Calu3 (cell line): ENCODE data around the gene SDCCAG8. TPM values are rescaled to one million over a fixed set of nuclear protein-coding genes. Genes with fewer than 3 reads are reported as not detected.

Experiments used
- BruUV-seq: library from RNA; stranded (reverse); fragments of 400-500 nt; replicated peaks from 2 replicates; lab custom pipeline; 2021; lab: Mats Ljungman, UMichigan
- CTCF ChIA-PET: fragments of 300-600 bp; sonication (Branson Sonifier 250); formaldehyde crosslinking; loops from one replicate; lab custom pipeline; 2022; ENCODE audit warnings: antibody characterized with exemption; lab: Charles Lee
- DNase-seq: peaks from one replicate; pipeline ENCODE4 v3.0.0; 2022
- H3K27ac Mint-ChIP-seq: one replicate; pipeline ENCODE4 v1.8.0; 2022; ENCODE audit warnings: mixed read lengths; ENCODE audit not compliant: unreplicated experiment
- H3K27me3 Mint-ChIP-seq: one replicate; pipeline ENCODE4 v1.8.0; 2022; ENCODE audit warnings: mixed read lengths; ENCODE audit not compliant: unreplicated experiment
- H3K36me3 Mint-ChIP-seq: one replicate; pipeline ENCODE4 v1.8.0; 2022; ENCODE audit warnings: mild to moderate bottlenecking, moderate library complexity, mixed read lengths; ENCODE audit not compliant: insufficient read depth, unreplicated experiment
- H3K4me1 Mint-ChIP-seq: one replicate; pipeline ENCODE4 v1.8.0; 2022; ENCODE audit warnings: mild to moderate bottlenecking, low read depth, mixed read lengths; ENCODE audit not compliant: unreplicated experiment
- H3K4me3 Mint-ChIP-seq: one replicate; pipeline ENCODE4 v1.8.0; 2022; ENCODE audit warnings: mild to moderate bottlenecking, low read depth, moderate library complexity, mixed read lengths; ENCODE audit not compliant: unreplicated experiment
- H3K9me3 Mint-ChIP-seq: one replicate; pipeline ENCODE4 v1.8.0; 2022; ENCODE audit warnings: low read depth, mixed read lengths; ENCODE audit not compliant: unreplicated experiment
- intact Hi-C: fragments of 100-400 bp; cut with micrococcal nuclease; formaldehyde crosslinking; loops from one replicate; pipeline ENCODE4 v1.10.0; 2022; ENCODE audit not compliant: unreplicated experiment
- total RNA-seq: library from RNA; stranded (reverse); gene quantifications from 2 replicates; pipeline ENCODE4 v1.2.3, GENCODE V29; 2022
- TF ChIP-seq, protein P1 (sequence below): fragments of 200-600 bp; IDR thresholded peaks from one replicate; pipeline ENCODE4 v1.8.0; 2022; ENCODE audit warnings: antibody characterized with exemption; ENCODE audit not compliant: unreplicated experiment

The SDCCAG8 gene
- total RNA-seq, 1 experiment from 2014 or later, result 67.3 TPM

DNA sequence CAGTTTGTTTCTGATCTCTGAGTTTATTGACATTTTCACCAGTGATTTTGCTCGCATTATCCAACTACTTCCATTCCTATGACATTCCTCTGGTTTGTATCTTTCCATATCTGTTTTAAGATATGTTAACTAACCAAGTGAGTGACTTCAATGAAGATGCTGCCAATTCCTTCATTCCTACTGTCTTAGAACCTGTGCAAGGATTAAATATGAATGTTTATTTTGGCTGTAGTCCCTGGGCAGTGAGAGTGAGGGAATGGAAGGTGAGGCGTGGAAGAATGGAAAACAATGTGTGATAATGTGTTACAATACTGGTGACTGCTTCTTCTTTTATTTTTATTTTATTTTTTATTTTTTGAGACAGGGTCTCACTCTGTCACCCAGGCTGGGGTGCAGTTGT lies 183.0 kb downstream of the SDCCAG8 start:
- Mint-ChIP-seq H3K36me3 (peaks cover 4% of the 10 kb centered on the region), H3K9me3 (no peaks in the 10 kb centered on the region), H3K27me3 (no peaks in the 10 kb centered on the region), H3K27ac (no peak overlapping the region), H3K4me3 (no peak overlapping the region), H3K4me1 (no peaks in the 10 kb centered on the region)
- no TSS peak for BruUV-seq
- CTCF ChIA-PET, result no interaction called here
- TF ChIP-seq, protein P1, sequence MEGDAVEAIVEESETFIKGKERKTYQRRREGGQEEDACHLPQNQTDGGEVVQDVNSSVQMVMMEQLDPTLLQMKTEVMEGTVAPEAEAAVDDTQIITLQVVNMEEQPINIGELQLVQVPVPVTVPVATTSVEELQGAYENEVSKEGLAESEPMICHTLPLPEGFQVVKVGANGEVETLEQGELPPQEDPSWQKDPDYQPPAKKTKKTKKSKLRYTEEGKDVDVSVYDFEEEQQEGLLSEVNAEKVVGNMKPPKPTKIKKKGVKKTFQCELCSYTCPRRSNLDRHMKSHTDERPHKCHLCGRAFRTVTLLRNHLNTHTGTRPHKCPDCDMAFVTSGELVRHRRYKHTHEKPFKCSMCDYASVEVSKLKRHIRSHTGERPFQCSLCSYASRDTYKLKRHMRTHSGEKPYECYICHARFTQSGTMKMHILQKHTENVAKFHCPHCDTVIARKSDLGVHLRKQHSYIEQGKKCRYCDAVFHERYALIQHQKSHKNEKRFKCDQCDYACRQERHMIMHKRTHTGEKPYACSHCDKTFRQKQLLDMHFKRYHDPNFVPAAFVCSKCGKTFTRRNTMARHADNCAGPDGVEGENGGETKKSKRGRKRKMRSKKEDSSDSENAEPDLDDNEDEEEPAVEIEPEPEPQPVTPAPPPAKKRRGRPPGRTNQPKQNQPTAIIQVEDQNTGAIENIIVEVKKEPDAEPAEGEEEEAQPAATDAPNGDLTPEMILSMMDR, result no peak
- DNase-seq, result no peak
- intact Hi-C loops, result no loop called here

DNA sequence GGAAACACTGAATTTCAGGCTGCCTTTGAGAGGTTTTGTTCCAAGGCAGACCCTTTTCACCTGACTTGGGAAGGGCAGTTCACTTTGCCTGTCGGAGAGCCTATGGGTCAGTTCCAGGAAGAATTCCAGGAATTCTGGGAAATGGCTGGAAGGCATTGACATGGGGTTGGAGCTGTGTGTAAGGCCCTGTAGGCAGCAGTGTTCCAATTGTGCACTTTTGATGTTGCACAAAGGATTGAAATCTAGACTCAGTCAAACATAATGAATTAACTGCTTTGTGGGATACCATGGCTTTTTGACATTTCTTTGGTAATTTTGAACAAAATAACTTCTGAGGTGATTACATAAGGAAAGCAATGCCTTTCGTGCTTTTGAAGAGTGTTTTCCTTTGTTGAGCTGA lies 184.6 kb downstream of the SDCCAG8 start:
- H3K4me3 Mint-ChIP-seq, result no peak overlapping the region
- no peaks in the 10 kb centered on the region for H3K9me3 Mint-ChIP-seq

DNA sequence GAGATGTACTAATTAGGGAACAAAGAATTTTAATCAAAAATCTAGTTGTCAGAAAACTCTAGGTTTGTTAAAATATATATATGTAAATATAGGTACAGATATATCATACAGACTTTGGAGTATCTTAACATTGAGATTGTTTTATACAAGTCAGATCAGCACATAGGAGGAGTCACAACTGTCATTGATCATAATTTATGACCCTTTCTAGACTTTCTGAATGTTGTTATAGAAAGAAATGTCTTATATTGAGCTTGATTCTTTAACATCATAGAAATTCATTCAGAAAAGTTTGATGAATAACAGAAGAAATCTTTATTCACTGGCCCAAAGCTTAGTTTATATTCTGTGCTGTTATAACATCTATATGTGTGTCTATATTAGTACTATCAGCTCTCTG lies 185.8 kb downstream of the SDCCAG8 start:
- no peak overlapping the region for H3K4me3 Mint-ChIP-seq
- CTCF ChIA-PET, result no interaction called here

More for the DNA sequence above, 184.6 kb downstream of the SDCCAG8 start:
- CTCF ChIA-PET, result no interaction called here
- H3K4me1 Mint-ChIP-seq, result no peaks in the 10 kb centered on the region
- peaks cover 4% of the 10 kb centered on the region for H3K36me3 Mint-ChIP-seq
- no peak for DNase-seq
- TF ChIP-seq, protein P1, result no peak
- H3K27me3 Mint-ChIP-seq, result no peaks in the 10 kb centered on the region
- intact Hi-C loops, result no loop called here
- BruUV-seq, result no TSS peak
- no peak overlapping the region for H3K27ac Mint-ChIP-seq

DNA sequence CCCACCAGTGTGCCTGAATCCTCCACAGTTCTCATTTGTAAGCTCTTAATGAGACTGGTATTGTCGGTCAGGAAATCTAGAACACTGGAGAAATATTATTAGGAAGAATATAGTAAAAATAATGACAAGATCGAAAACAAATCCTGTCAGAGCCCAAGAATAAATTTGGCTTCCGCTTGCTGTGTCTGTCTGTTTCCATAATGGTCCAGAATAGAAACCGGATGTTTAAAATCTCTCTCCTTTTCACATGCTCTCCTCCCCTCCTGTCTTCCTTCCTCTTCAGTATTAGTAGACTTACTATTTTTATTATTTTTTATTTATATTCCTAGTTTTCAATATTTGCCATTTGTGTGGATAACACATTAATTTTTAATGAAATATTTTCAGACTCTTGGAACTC lies 187.7 kb downstream of the SDCCAG8 start:
- H3K4me1 Mint-ChIP-seq, result no peaks in the 10 kb centered on the region
- intact Hi-C loops, result no loop called here
- no peak overlapping the region for H3K4me3 Mint-ChIP-seq
- TF ChIP-seq, protein P1, result no peak
- no peaks in the 10 kb centered on the region for H3K9me3 Mint-ChIP-seq
- no TSS peak for BruUV-seq
- H3K36me3 Mint-ChIP-seq, result no peaks in the 10 kb centered on the region
- H3K27me3 Mint-ChIP-seq, result no peaks in the 10 kb centered on the region
- CTCF ChIA-PET, result no interaction called here
- DNase-seq, result no peak
- no peak overlapping the region for H3K27ac Mint-ChIP-seq

More for the DNA sequence above, 185.8 kb downstream of the SDCCAG8 start:
- Mint-ChIP-seq H3K36me3 (peaks cover 4% of the 10 kb centered on the region), H3K9me3 (no peaks in the 10 kb centered on the region), H3K27ac (no peak overlapping the region), H3K27me3 (no peaks in the 10 kb centered on the region), H3K4me1 (no peaks in the 10 kb centered on the region)
- intact Hi-C loops, result no loop called here
- TF ChIP-seq, protein P1, result no peak
- no TSS peak for BruUV-seq
- no peak for DNase-seq
